Gastrocnemius medialis (tissue), 4 donors: ENCODE measurements around the gene CCDC186. TPM values are rescaled to one million over a fixed set of nuclear protein-coding genes. Genes with fewer than 3 reads are reported as not detected.

Source experiments
- ATAC-seq, 2 donors: fragments of 150-250 bp; one replicate each; pipeline ENCODE4 v1.9.1; 2016
- DNase-seq, 2 donors: peaks; one replicate each; pipeline ENCODE4 v3.0.0-alpha.2; 2019
- H3K27ac ChIP-seq, 4 donors: fragments of 200-600 bp; sonication (generic); 1 replicate in 1 of 4; 2 replicates in 3 of 4; pipeline ENCODE4 v1.5.1; 2016 to 2018; ENCODE audit warnings: mild to moderate bottlenecking in 2 of 4, moderate library complexity in 1 of 4
- H3K27me3 ChIP-seq, 3 donors: fragments of 200-600 bp; sonication (generic) in 2 of 3; 1 replicate in 1 of 3; 2 replicates in 2 of 3; pipeline versions ENCODE4 v1.5.1 to v1.6.0; 2016 to 2019; ENCODE audit warnings: mild to moderate bottlenecking in 1 of 3, moderate library complexity in 1 of 3
- H3K36me3 ChIP-seq, 2 donors: fragments of 200-600 bp; sonication (generic) in 1 of 2; one replicate each; pipeline ENCODE4 v1.5.1; 2017 to 2018
- H3K4me1 ChIP-seq, 2 donors: fragments of 200-600 bp; sonication (generic) in 1 of 2; one replicate each; pipeline ENCODE4 v1.5.1; 2016 to 2017; ENCODE audit warnings: mild to moderate bottlenecking in 2 of 2
- H3K4me3 ChIP-seq, 4 donors: fragments of 200-600 bp; sonication (generic) in 3 of 4; 1 replicate in 1 of 4; 2 replicates in 3 of 4; pipeline ENCODE4 v1.5.1; 2016 to 2019; ENCODE audit warnings: mild to moderate bottlenecking in 2 of 4
- H3K9me3 ChIP-seq, 3 donors: fragments of 200-600 bp; sonication (generic) in 2 of 3; 1 replicate in 1 of 3; 2 replicates in 2 of 3; pipeline ENCODE4 v1.5.1; 2016 to 2019
- POLR2A ChIP-seq, 2 donors: fragments of 450-650 bp; IDR thresholded peaks; one replicate each; pipeline ENCODE4 v1.6.1; 2017; ENCODE audit warnings: antibody characterized with exemption in 2 of 2, mild to moderate bottlenecking in 2 of 2, moderate library complexity in 2 of 2
- in situ Hi-C, 4 donors: fragments of 200-750 bp; cut with MboI; loops; one replicate each; pipeline versions ENCODE4 v1.15.0 to v1.8.0; 2017; ENCODE audit warnings: low sequenced_read_pairs in 4 of 4
- intact Hi-C: fragments of 100-400 bp; cut with DNase I; formaldehyde crosslinking; loops from one replicate; pipeline ENCODE4 v1.15.1; 2023; ENCODE audit warnings: low total_unique reads
- total RNA-seq, 4 donors: library from RNA; depleted of rRNA; stranded (reverse); fragments of >200 nt; gene quantifications; one replicate each; pipeline versions ENCODE4 v1.1.0 to v1.2.3, GENCODE V29; 2016
- TF ChIP-seq, protein P1 (sequence below), 5 experiments: fragments of 450-650 bp in 3 of 5; fragments of 200-600 bp in 2 of 5; sonication (generic) in 2 of 5; IDR thresholded peaks in 4 of 5; conservative IDR thresholded peaks in 1 of 5; 1 replicate in 4 of 5; 2 replicates in 1 of 5; pipeline ENCODE4 v1.5.1; 2016 to 2019; ENCODE audit warnings: antibody characterized with exemption in 5 of 5, mild to moderate bottlenecking in 3 of 5, moderate library complexity in 3 of 5

Gene CCDC186
- 10 to 100 TPM in 2 of 4 donors, 1 to 10 TPM in 2; 8.8 to 14.5 (median 9.8) TPM for total RNA-seq

DNA sequence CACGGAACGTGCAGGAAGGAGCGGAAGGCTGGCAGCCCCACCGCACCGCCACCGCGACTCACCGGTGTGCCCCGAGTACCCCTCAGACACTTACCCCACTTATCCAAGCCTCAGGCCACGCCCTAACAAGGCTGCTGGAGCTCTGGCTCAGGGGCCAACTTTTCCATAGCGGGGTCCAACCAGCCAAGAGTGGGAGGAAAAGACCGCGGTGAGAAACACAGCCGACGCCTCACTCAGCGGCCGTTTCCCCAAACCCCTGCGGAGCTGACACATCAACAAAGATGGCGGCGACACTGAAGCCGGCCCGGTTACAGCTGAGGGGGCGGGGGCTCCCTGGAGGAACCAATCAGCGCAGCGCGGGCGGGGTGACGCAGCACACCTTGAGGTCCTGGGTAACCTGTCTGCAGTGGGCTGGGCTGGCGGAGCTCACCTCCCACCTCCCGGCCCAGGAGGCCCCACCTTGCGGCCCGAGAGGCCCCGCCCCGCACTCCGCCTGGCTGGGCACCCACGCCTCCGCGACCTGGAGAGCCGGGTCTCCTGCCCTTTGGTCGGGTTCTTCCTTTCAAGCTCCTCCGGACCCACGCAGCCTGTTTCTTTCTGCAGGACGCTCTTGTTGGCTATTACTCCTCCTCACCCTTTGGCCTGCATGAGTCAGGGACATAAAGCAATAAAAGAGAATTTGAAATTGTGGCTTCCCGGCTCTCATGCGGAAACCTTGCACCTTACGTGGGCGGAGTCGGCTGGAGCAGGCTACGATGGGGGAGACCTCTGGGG is at the start of gene CCDC186:
Gene CCDC186, minus strand, starts transcription at position 283 of the 774 bp plus-strand sequence. CDS start 10,935 bp downstream, outside the sequence.
- H3K27ac ChIP-seq, result peak within 1 kb of the TSS; percentile 92 to 98 (median 93)
- ATAC-seq (peak; percentile 89 to 90), DNase-seq (peak; percentile 95 to 97)
- intact Hi-C loops (loop anchor here (5.0 kb wide), 4 partner anchors 98 to 648 kb away; partner anchors contain the start of gene FHIP2A), in situ Hi-C loops (no loop called here)
- no peaks in the 10 kb centered on the region for H3K9me3 ChIP-seq
- no peaks in the 10 kb centered on the region for H3K36me3 ChIP-seq
- H3K27me3 ChIP-seq, result no peaks in the 10 kb centered on the region
- peak within 1 kb of the TSS; percentile 84 to 99 (median 92) for H3K4me3 ChIP-seq
- peaks cover 11 to 16% of the 10 kb centered on the region in 2 donors for H3K4me1 ChIP-seq
- TF ChIP-seq, protein P1, sequence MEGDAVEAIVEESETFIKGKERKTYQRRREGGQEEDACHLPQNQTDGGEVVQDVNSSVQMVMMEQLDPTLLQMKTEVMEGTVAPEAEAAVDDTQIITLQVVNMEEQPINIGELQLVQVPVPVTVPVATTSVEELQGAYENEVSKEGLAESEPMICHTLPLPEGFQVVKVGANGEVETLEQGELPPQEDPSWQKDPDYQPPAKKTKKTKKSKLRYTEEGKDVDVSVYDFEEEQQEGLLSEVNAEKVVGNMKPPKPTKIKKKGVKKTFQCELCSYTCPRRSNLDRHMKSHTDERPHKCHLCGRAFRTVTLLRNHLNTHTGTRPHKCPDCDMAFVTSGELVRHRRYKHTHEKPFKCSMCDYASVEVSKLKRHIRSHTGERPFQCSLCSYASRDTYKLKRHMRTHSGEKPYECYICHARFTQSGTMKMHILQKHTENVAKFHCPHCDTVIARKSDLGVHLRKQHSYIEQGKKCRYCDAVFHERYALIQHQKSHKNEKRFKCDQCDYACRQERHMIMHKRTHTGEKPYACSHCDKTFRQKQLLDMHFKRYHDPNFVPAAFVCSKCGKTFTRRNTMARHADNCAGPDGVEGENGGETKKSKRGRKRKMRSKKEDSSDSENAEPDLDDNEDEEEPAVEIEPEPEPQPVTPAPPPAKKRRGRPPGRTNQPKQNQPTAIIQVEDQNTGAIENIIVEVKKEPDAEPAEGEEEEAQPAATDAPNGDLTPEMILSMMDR (IDR thresholded peaks at IDR 0.05 in 4 of 5, conservative IDR thresholded peaks at IDR 0.05 in 1 of 5), result no peak
- TF ChIP-seq POLR2A (IDR thresholded peaks at IDR 0.05), result peak; percentile 67 to 81

DNA sequence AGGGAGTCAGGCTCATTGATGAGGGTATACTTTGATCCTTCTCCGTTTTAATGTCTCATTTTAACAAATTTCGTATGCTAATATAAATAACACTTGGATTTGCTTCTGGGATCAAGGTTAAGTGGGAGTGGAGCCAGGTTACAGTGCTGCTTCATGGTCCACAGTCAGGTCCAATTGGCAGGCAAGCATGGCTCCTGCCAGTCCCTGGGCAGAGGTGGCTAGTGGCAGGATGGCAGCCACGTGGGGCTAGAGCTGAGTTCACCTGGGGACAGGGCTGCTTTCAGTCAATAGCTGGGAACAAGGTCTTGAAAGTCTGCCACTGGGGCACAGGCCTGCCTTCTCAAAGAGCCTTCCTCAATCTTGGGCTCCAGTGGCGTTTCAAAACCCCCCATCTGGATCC is 49.1 kb upstream of the CCDC186 start:
- in situ Hi-C loops, result no loop called here
- ATAC-seq (peak in 1 of 2 donors; percentile 66), DNase-seq (peak; percentile 10 to 62)

DNA sequence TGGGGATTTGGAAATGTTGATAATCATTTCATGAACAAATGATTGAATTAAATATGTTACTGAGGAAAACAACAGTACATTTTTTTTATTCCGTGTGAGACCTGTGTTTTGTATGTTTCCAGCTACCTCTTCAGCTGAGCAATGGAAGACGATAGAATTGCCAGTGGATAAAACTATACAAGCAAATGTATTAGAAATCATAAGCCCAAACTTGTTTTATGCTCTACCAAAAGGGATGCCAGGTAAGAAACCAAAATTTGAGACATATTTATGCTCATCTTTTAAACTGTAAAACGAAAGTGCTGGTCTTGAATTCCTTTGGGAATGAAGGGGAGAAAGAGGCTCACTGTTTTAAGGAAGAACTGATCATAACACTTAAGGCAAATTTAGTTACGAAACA is 47.2 kb upstream of the CCDC186 start:
- H3K27me3 ChIP-seq, result no peaks in the 10 kb centered on the region
- H3K4me3 ChIP-seq, result no peak overlapping the region
- peaks cover 0 to 8% of the 10 kb centered on the region in 2 donors for H3K4me1 ChIP-seq
- DNase-seq (no peak), ATAC-seq (no peak)
- intact Hi-C loops (no loop called here), in situ Hi-C loops (no loop called here)
- H3K36me3 ChIP-seq, result no peaks in the 10 kb centered on the region
- H3K9me3 ChIP-seq, result no peaks in the 10 kb centered on the region
- TF ChIP-seq POLR2A (IDR thresholded peaks at IDR 0.05), result no peak
- TF ChIP-seq, protein P1 (IDR thresholded peaks at IDR 0.05 in 4 of 5, conservative IDR thresholded peaks at IDR 0.05 in 1 of 5), result no peak
- no peak overlapping the region for H3K27ac ChIP-seq

More for the DNA sequence above, 49.1 kb upstream of the CCDC186 start:
- intact Hi-C loops, result no loop called here
- H3K27me3 ChIP-seq, result no peaks in the 10 kb centered on the region
- no peaks in the 10 kb centered on the region for H3K9me3 ChIP-seq
- H3K4me3 ChIP-seq, result no peak overlapping the region
- H3K36me3 ChIP-seq, result no peaks in the 10 kb centered on the region
- H3K27ac ChIP-seq, result no peak overlapping the region
- no peak for TF ChIP-seq POLR2A (IDR thresholded peaks at IDR 0.05)
- TF ChIP-seq, protein P1 (IDR thresholded peaks at IDR 0.05 in 4 of 5, conservative IDR thresholded peaks at IDR 0.05 in 1 of 5), result no peak
- H3K4me1 ChIP-seq, result peaks cover 0 to 8% of the 10 kb centered on the region in 2 donors

DNA sequence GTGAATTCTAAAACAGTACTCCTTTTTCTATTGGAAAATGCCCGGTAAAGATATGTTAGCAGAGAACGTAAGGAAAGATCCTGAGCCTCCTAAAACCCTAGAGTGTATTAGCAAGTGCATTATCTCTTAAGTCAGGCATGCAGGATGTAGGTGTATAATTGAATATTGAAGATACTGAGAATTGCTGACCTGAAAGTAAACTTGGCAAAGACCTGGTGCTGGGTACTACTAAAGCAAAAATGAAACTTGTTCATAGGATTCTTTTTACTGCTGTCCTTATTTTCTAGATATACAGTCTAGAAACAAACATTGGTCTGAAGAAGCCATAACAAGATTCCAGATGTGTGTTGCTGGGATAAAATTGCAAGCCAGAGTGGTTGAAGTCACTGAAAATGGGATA is 46.3 kb upstream of the CCDC186 start:
- Histone ChIP-seq H3K36me3 (no peaks in the 10 kb centered on the region), H3K27me3 (no peaks in the 10 kb centered on the region), H3K4me3 (no peak overlapping the region), H3K9me3 (no peaks in the 10 kb centered on the region), H3K4me1 (peaks cover 0 to 8% of the 10 kb centered on the region in 2 donors), H3K27ac (no peak overlapping the region)
- ATAC-seq (no peak), DNase-seq (no peak)
- intact Hi-C loops (no loop called here), in situ Hi-C loops (no loop called here)
- TF ChIP-seq, protein P1 (IDR thresholded peaks at IDR 0.05 in 4 of 5, conservative IDR thresholded peaks at IDR 0.05 in 1 of 5), result no peak
- no peak for TF ChIP-seq POLR2A (IDR thresholded peaks at IDR 0.05)
